Measurements from ENCODE around the gene PPP4R2.
"Not testable (repeated sequence)": the region's sequence is repeated elsewhere in the genome, so short reads cannot be mapped to it uniquely, and the experiment has no call there.

GRCh38 chr3:73003050-73003449 is 6.4 kb downstream of the PPP4R2 start:
- TF ChIP-seq SP1 (IDR thresholded peaks at IDR 0.05); HDGF (IDR thresholded peaks at IDR 0.05; ENCODE audit: borderline replicate concordance); ELF4 (IDR thresholded peaks at IDR 0.05); PKNOX1 (IDR thresholded peaks at IDR 0.05); BHLHE40 (IDR thresholded peaks at IDR 0.05; ENCODE audit: borderline replicate concordance); LEF1 (IDR thresholded peaks at IDR 0.05; ENCODE audit: borderline replicate concordance); CTBP1 (IDR thresholded peaks at IDR 0.05; ENCODE audit: borderline replicate concordance); SUZ12 (IDR thresholded peaks at IDR 0.05); ZNF384 (IDR thresholded peaks at IDR 0.05); FOXK2 (IDR thresholded peaks at IDR 0.05); L3MBTL2 (conservative IDR thresholded peaks at IDR 0.05); FOXA1 (IDR thresholded peaks at IDR 0.05); TARDBP (IDR thresholded peaks at IDR 0.05); NFRKB (IDR thresholded peaks at IDR 0.05): not testable (repeated sequence)
